ENCODE results near the gene CX3CL1. TPM values are rescaled to one million over a fixed set of nuclear protein-coding genes. Genes with fewer than 3 reads are reported as not detected.

CX3CL1 gene
- total and polyA plus RNA-seq, 9 of the 15 experiments (the other 6 are each of a cell fraction or from before 2014, with no cell fraction given): 0.09 TPM; not detected in 8

GRCh38 chr16:57422026-57422944, 50.0 kb downstream of the CX3CL1 start (continued):
- no peak for TF ChIP-seq VEZF1 (CRISPR knock-in tag; IDR thresholded peaks at IDR 0.05)
- TF ChIP-seq ETS2 (tag; IDR thresholded peaks at IDR 0.05; ENCODE audit: borderline replicate concordance, poor library complexity, severe bottlenecking): no peak
- TF ChIP-seq THAP7 (CRISPR knock-in tag; IDR thresholded peaks at IDR 0.05): no peak
- no peak for TF ChIP-seq PTBP1 (IDR thresholded peaks at IDR 0.05; ENCODE audit: low read depth, low read length)
- no peak for TF ChIP-seq MAFK (IDR thresholded peaks at IDR 0.05; ENCODE audit: low read length)
- TF ChIP-seq GABPA (tag; conservative IDR thresholded peaks at IDR 0.05; ENCODE audit: low read depth): peak; percentile 77
- TF ChIP-seq, protein P1, sequence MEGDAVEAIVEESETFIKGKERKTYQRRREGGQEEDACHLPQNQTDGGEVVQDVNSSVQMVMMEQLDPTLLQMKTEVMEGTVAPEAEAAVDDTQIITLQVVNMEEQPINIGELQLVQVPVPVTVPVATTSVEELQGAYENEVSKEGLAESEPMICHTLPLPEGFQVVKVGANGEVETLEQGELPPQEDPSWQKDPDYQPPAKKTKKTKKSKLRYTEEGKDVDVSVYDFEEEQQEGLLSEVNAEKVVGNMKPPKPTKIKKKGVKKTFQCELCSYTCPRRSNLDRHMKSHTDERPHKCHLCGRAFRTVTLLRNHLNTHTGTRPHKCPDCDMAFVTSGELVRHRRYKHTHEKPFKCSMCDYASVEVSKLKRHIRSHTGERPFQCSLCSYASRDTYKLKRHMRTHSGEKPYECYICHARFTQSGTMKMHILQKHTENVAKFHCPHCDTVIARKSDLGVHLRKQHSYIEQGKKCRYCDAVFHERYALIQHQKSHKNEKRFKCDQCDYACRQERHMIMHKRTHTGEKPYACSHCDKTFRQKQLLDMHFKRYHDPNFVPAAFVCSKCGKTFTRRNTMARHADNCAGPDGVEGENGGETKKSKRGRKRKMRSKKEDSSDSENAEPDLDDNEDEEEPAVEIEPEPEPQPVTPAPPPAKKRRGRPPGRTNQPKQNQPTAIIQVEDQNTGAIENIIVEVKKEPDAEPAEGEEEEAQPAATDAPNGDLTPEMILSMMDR (IDR thresholded peaks at IDR 0.05 in 2 of 3, conservative IDR thresholded peaks at IDR 0.05 in 1 of 3; ENCODE audit: insufficient read depth in 2 of 3, low read depth in 1 of 3, low read length in 3 of 3): peak; percentile 84 to 93 (median 93)
- TF ChIP-seq ESRRB (CRISPR knock-in tag; IDR thresholded peaks at IDR 0.05; ENCODE audit: borderline replicate concordance): no peak
- TF ChIP-seq CREB3L1 (IDR thresholded peaks at IDR 0.05; ENCODE audit: borderline replicate concordance, low read depth): no peak
- TF ChIP-seq RBFOX2 (IDR thresholded peaks at IDR 0.05; ENCODE audit: low read depth, low read length): no peak
- TF ChIP-seq, protein P2, sequence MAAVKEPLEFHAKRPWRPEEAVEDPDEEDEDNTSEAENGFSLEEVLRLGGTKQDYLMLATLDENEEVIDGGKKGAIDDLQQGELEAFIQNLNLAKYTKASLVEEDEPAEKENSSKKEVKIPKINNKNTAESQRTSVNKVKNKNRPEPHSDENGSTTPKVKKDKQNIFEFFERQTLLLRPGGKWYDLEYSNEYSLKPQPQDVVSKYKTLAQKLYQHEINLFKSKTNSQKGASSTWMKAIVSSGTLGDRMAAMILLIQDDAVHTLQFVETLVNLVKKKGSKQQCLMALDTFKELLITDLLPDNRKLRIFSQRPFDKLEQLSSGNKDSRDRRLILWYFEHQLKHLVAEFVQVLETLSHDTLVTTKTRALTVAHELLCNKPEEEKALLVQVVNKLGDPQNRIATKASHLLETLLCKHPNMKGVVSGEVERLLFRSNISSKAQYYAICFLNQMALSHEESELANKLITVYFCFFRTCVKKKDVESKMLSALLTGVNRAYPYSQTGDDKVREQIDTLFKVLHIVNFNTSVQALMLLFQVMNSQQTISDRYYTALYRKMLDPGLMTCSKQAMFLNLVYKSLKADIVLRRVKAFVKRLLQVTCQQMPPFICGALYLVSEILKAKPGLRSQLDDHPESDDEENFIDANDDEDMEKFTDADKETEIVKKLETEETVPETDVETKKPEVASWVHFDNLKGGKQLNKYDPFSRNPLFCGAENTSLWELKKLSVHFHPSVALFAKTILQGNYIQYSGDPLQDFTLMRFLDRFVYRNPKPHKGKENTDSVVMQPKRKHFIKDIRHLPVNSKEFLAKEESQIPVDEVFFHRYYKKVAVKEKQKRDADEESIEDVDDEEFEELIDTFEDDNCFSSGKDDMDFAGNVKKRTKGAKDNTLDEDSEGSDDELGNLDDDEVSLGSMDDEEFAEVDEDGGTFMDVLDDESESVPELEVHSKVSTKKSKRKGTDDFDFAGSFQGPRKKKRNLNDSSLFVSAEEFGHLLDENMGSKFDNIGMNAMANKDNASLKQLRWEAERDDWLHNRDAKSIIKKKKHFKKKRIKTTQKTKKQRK (IDR thresholded peaks at IDR 0.05; ENCODE audit: borderline replicate concordance, low read depth, low read length): no peak
- TF ChIP-seq, protein P3, sequence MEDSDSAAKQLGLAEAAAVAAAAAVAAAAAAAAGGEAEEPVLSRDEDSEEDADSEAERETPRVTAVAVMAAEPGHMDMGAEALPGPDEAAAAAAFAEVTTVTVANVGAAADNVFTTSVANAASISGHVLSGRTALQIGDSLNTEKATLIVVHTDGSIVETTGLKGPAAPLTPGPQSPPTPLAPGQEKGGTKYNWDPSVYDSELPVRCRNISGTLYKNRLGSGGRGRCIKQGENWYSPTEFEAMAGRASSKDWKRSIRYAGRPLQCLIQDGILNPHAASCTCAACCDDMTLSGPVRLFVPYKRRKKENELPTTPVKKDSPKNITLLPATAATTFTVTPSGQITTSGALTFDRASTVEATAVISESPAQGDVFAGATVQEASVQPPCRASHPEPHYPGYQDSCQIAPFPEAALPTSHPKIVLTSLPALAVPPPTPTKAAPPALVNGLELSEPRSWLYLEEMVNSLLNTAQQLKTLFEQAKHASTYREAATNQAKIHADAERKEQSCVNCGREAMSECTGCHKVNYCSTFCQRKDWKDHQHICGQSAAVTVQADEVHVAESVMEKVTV (CRISPR knock-in tag; IDR thresholded peaks at IDR 0.05): peak; percentile 59

Measured in K562 (cell line).